GM23338 (cell line): Measurements from ENCODE around the gene DNLZ. TPM values are rescaled to one million over a fixed set of nuclear protein-coding genes. Genes with fewer than 3 reads are reported as not detected.

Experiments used
- ATAC-seq: fragments of 200-7000 bp; cut with Tn5 transposase; 3 replicates; pipeline ENCODE4 v1.9.1; 2020
- DNase-seq: peaks from one replicate; pipeline ENCODE4 v3.0.0-alpha.2; 2015; ENCODE audit warnings: low spot score
- H2AFZ ChIP-seq: fragments of 200-600 bp; sonication (generic); 2 replicates; pipeline ENCODE4 v1.8.0; 2016; ENCODE audit warnings: antibody characterized with exemption, mild to moderate bottlenecking, moderate library complexity
- H3F3A ChIP-seq: fragments of 200-600 bp; sonication (generic); replicated peaks from 2 replicates; pipeline ENCODE4 v1.8.0; 2017; ENCODE audit warnings: antibody characterized with exemption, mixed run types, low read depth
- H3K27ac ChIP-seq: fragments of 200-600 bp; sonication (generic); 2 replicates; pipeline ENCODE4 v1.6.1; 2016; ENCODE audit warnings: low read depth
- H3K27me3 ChIP-seq: fragments of 200-600 bp; sonication (generic); 2 replicates; pipeline ENCODE4 v1.8.0; 2016; ENCODE audit warnings: mild to moderate bottlenecking, mixed run types, moderate library complexity; ENCODE audit not compliant: insufficient read depth
- H3K36me3 ChIP-seq: fragments of 200-600 bp; sonication (generic); 2 replicates; pipeline ENCODE4 v1.8.0; 2016; ENCODE audit warnings: mild to moderate bottlenecking; ENCODE audit not compliant: insufficient read depth
- H3K4me1 ChIP-seq: fragments of 200-600 bp; sonication (generic); 2 replicates; pipeline ENCODE4 v1.8.0; 2016; ENCODE audit warnings: mild to moderate bottlenecking, moderate library complexity; ENCODE audit not compliant: insufficient read depth
- H3K4me2 ChIP-seq: fragments of 200-600 bp; sonication (generic); 2 replicates; pipeline ENCODE4 v1.7.1; 2017; ENCODE audit warnings: mixed run types
- H3K4me3 ChIP-seq: fragments of 200-600 bp; sonication (generic); 2 replicates; pipeline ENCODE4 v1.6.1; 2016; ENCODE audit warnings: mixed run types
- H3K79me2 ChIP-seq: fragments of 200-600 bp; sonication (generic); replicated peaks from 2 replicates; pipeline ENCODE4 v1.8.0; 2017; ENCODE audit warnings: mild to moderate bottlenecking; ENCODE audit not compliant: insufficient read depth
- H3K9me2 ChIP-seq: fragments of 200-600 bp; sonication (generic); 2 replicates; pipeline ENCODE4 v1.8.0; 2017; ENCODE audit not compliant: insufficient read depth
- H4K20me1 ChIP-seq: fragments of 200-600 bp; sonication (generic); replicated peaks from 2 replicates; pipeline ENCODE4 v1.8.0; 2017; ENCODE audit warnings: mild to moderate bottlenecking; ENCODE audit not compliant: insufficient read depth
- H3K27ac Mint-ChIP-seq: 2 replicates; pipeline ENCODE4 v1.8.0; 2020; ENCODE audit warnings: inconsistent platforms, mild to moderate bottlenecking, moderate library complexity, mixed read lengths
- H3K27me3 Mint-ChIP-seq: 3 replicates; pipeline ENCODE4 v1.8.0; 2022; ENCODE audit warnings: low read depth, mild to moderate bottlenecking, moderate library complexity, mixed read lengths, inconsistent platforms; ENCODE audit not compliant: insufficient read depth, poor library complexity
- H3K36me3 Mint-ChIP-seq: 3 replicates; pipeline ENCODE4 v1.8.0; 2021; ENCODE audit warnings: low read depth, mild to moderate bottlenecking, inconsistent platforms, moderate library complexity, mixed read lengths
- H3K4me1 Mint-ChIP-seq: 3 replicates; pipeline ENCODE4 v1.8.0; 2020; ENCODE audit warnings: mild to moderate bottlenecking, inconsistent platforms, mixed read lengths
- H3K4me3 Mint-ChIP-seq: 3 replicates; pipeline ENCODE4 v1.8.0; 2021; ENCODE audit warnings: moderate library complexity, mild to moderate bottlenecking, inconsistent platforms, mixed read lengths
- H3K9me3 Mint-ChIP-seq: 3 replicates; pipeline ENCODE4 v1.8.0; 2020; ENCODE audit warnings: moderate library complexity, mild to moderate bottlenecking, inconsistent platforms, mixed read lengths
- CREB1 ChIP-seq: fragments of 250-450 bp; sonication (Bioruptor Pico); IDR thresholded peaks from 2 replicates; pipeline ENCODE4 v1.5.0; 2020; ENCODE audit warnings: low read depth, mild to moderate bottlenecking, moderate library complexity
- EZH2 ChIP-seq: fragments of 200-600 bp; sonication (generic); IDR thresholded peaks from one replicate; pipeline ENCODE4 v1.8.0; 2017; ENCODE audit warnings: antibody characterized with exemption, mild to moderate bottlenecking, low read depth; ENCODE audit not compliant: unreplicated experiment
- EZH2phosphoT487 ChIP-seq: fragments of 200-600 bp; sonication (generic); IDR thresholded peaks from one replicate; pipeline ENCODE4 v1.8.1; 2018; ENCODE audit warnings: antibody characterized with exemption; ENCODE audit not compliant: unreplicated experiment
- JUNB ChIP-seq: IDR thresholded peaks from one replicate; pipeline ENCODE4 v1.6.1; 2016; ENCODE audit warnings: antibody characterized with exemption; ENCODE audit not compliant: unreplicated experiment
- NANOG ChIP-seq: IDR thresholded peaks from 2 replicates; pipeline ENCODE4 v1.6.1; 2016; ENCODE audit warnings: antibody characterized with exemption, borderline replicate concordance
- POLR2AphosphoS5 ChIP-seq: IDR thresholded peaks from 2 replicates; pipeline ENCODE4 v1.6.1; 2016; ENCODE audit warnings: antibody characterized with exemption, low read depth
- STAT1 ChIP-seq: IDR thresholded peaks from one replicate; pipeline ENCODE4 v1.6.1; 2016; ENCODE audit warnings: antibody characterized with exemption; ENCODE audit not compliant: unreplicated experiment
- ZNF114 ChIP-seq: fragments of 250-450 bp; sonication (Bioruptor Pico); IDR thresholded peaks from 2 replicates; pipeline ENCODE4 v1.5.0; 2020; ENCODE audit warnings: mild to moderate bottlenecking, moderate library complexity
- ZNF331 ChIP-seq: fragments of 250-450 bp; sonication (Bioruptor Pico); IDR thresholded peaks from 2 replicates; pipeline ENCODE4 v1.5.0; 2020; ENCODE audit warnings: low read depth, mild to moderate bottlenecking, moderate library complexity
- polyA plus RNA-seq: library from polyadenylated mRNA; unstranded; fragments of >200 nt; fragmentation: Nextera tagmentation; extraction: Ambion mirVana; gene quantifications from 2 replicates; pipeline ENCODE4 v1.2.1, GENCODE V29; 2016
- total RNA-seq: library from RNA; depleted of rRNA; stranded (reverse); fragments of >200 nt; shearing (Covaris generic); gene quantifications from 2 replicates; pipeline ENCODE4 v1.2.3, GENCODE V29; 2014
- TF ChIP-seq, protein P1 (sequence below), 2 experiments: fragments of 200-600 bp in 1 of 2; sonication (generic) in 1 of 2; conservative IDR thresholded peaks; 2 replicates each; pipeline versions ENCODE4 v1.5.1 to v1.6.1; 2016 to 2017; ENCODE audit warnings: antibody characterized with exemption in 2 of 2, low read depth in 2 of 2, mild to moderate bottlenecking in 2 of 2, moderate library complexity in 1 of 2
- TF ChIP-seq, protein P2 (sequence below): IDR thresholded peaks from one replicate; pipeline ENCODE4 v1.6.1; 2018; ENCODE audit warnings: antibody characterized with exemption; ENCODE audit not compliant: unreplicated experiment
- TF ChIP-seq, protein P3 (sequence below): IDR thresholded peaks from 2 replicates; pipeline ENCODE4 v1.6.1; 2016; ENCODE audit warnings: antibody characterized with exemption

DNLZ gene
- total and polyA plus RNA-seq, 2 experiments from 2014 or later: 33.4 to 53.9 TPM

DNA sequence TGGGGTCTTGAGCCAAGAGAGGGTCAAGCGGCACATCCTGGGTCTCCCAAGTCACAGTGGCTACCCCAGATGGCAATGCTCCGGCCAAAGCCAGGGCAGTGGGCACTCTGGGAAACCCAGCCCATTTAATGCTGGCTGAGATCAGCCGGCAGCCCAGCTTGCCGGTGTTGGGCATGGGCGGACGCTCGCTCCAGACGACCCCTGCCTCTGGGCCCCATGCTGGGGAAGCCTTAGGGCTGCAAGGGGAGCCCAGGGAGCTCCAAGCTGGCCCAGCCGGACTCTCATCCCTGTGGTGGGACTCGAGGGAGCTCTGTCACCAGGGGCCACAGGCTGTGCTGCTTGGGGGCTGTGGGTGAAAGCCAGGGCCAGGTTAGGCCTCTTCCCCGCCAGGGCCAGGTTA, 15.9 kb upstream of the DNLZ start (continued):
- TF ChIP-seq EZH2 (no peak), EZH2phosphoT487 (no peak), JUNB (no peak)
- TF ChIP-seq, protein P1, sequence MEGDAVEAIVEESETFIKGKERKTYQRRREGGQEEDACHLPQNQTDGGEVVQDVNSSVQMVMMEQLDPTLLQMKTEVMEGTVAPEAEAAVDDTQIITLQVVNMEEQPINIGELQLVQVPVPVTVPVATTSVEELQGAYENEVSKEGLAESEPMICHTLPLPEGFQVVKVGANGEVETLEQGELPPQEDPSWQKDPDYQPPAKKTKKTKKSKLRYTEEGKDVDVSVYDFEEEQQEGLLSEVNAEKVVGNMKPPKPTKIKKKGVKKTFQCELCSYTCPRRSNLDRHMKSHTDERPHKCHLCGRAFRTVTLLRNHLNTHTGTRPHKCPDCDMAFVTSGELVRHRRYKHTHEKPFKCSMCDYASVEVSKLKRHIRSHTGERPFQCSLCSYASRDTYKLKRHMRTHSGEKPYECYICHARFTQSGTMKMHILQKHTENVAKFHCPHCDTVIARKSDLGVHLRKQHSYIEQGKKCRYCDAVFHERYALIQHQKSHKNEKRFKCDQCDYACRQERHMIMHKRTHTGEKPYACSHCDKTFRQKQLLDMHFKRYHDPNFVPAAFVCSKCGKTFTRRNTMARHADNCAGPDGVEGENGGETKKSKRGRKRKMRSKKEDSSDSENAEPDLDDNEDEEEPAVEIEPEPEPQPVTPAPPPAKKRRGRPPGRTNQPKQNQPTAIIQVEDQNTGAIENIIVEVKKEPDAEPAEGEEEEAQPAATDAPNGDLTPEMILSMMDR (conservative IDR thresholded peaks at IDR 0.05; ENCODE audit: low read depth in 2 of 2): no peak

DNA sequence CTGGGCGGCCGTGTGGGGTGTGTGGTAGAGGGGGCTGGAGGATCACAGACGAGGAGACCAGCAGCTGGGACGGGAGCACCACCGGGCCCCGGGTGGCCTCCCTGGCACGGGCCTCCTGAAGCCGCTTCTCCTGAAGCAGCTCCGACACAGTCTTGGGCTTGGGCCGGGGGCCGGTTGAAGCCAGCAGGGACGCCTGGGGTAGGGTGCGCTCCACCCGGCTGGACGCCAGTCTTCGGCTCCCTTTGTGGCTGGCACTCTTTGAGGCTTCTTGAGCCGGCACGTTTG, 15.4 kb upstream of the DNLZ start:
- peaks cover 4% of the 10 kb centered on the region; the same call in 1 of the 2 replicates for H4K20me1 ChIP-seq
- H2AFZ ChIP-seq: no peak overlapping the region
- TF ChIP-seq, protein P1 (conservative IDR thresholded peaks at IDR 0.05; ENCODE audit: low read depth in 2 of 2): no peak
- TF ChIP-seq STAT1: no peak
- no peak for TF ChIP-seq NANOG
- TF ChIP-seq CREB1 (CRISPR knock-in tag): no peak
- TF ChIP-seq, protein P2, sequence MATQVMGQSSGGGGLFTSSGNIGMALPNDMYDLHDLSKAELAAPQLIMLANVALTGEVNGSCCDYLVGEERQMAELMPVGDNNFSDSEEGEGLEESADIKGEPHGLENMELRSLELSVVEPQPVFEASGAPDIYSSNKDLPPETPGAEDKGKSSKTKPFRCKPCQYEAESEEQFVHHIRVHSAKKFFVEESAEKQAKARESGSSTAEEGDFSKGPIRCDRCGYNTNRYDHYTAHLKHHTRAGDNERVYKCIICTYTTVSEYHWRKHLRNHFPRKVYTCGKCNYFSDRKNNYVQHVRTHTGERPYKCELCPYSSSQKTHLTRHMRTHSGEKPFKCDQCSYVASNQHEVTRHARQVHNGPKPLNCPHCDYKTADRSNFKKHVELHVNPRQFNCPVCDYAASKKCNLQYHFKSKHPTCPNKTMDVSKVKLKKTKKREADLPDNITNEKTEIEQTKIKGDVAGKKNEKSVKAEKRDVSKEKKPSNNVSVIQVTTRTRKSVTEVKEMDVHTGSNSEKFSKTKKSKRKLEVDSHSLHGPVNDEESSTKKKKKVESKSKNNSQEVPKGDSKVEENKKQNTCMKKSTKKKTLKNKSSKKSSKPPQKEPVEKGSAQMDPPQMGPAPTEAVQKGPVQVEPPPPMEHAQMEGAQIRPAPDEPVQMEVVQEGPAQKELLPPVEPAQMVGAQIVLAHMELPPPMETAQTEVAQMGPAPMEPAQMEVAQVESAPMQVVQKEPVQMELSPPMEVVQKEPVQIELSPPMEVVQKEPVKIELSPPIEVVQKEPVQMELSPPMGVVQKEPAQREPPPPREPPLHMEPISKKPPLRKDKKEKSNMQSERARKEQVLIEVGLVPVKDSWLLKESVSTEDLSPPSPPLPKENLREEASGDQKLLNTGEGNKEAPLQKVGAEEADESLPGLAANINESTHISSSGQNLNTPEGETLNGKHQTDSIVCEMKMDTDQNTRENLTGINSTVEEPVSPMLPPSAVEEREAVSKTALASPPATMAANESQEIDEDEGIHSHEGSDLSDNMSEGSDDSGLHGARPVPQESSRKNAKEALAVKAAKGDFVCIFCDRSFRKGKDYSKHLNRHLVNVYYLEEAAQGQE: no peak
- no peak for TF ChIP-seq JUNB
- TF ChIP-seq EZH2phosphoT487: no peak
- no peak for TF ChIP-seq ZNF114
- TF ChIP-seq EZH2: no peak
- TF ChIP-seq, protein P3, sequence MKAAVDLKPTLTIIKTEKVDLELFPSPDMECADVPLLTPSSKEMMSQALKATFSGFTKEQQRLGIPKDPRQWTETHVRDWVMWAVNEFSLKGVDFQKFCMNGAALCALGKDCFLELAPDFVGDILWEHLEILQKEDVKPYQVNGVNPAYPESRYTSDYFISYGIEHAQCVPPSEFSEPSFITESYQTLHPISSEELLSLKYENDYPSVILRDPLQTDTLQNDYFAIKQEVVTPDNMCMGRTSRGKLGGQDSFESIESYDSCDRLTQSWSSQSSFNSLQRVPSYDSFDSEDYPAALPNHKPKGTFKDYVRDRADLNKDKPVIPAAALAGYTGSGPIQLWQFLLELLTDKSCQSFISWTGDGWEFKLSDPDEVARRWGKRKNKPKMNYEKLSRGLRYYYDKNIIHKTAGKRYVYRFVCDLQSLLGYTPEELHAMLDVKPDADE: no peak
- no peak for TF ChIP-seq ZNF331
- no peak for TF ChIP-seq POLR2AphosphoS5
- H3K36me3 Mint-ChIP-seq: peaks cover 20% of the 10 kb centered on the region
- H3K4me3 ChIP-seq: no peak overlapping the region
- peaks cover 3% of the 10 kb centered on the region for H3K27me3 Mint-ChIP-seq
- ATAC-seq (no peak), DNase-seq (no peak)
- no peaks in the 10 kb centered on the region for H3K79me2 ChIP-seq
- H3K36me3 ChIP-seq: no peaks in the 10 kb centered on the region; the same call in 1 of the 2 replicates
- no peaks in the 10 kb centered on the region for H3K9me2 ChIP-seq
- no peaks in the 10 kb centered on the region for H3K4me1 Mint-ChIP-seq
- no peak overlapping the region for H3K4me3 Mint-ChIP-seq
- no peak overlapping the region for H3K27ac Mint-ChIP-seq
- H3K27ac ChIP-seq: no peak overlapping the region
- H3K27me3 ChIP-seq: no peaks in the 10 kb centered on the region
- no peak overlapping the region for H3K4me2 ChIP-seq
- H3K4me1 ChIP-seq: no peaks in the 10 kb centered on the region
- no peaks in the 10 kb centered on the region for H3K9me3 Mint-ChIP-seq
- no peaks in the 10 kb centered on the region for H3F3A ChIP-seq
